GM19043 (cell line): ENCODE results near the gene PKHD1.

Experiments used
- ATAC-seq: cut with Tn5 transposase; IDR thresholded peaks from one replicate; pipeline ENCODE4 v1.9.1; 2021; ENCODE audit warnings: low read depth; ENCODE audit not compliant: unreplicated experiment

PKHD1 gene

GRCh38 chr6:51578994-51579393, 508.4 kb downstream of the PKHD1 start:
- ATAC-seq: no peak

GRCh38 chr6:51578362-51578761, 509.1 kb downstream of the PKHD1 start:
- no peak for ATAC-seq

GRCh38 chr6:51574040-51574439, 513.4 kb downstream of the PKHD1 start:
- ATAC-seq: no peak

GRCh38 chr6:51571168-51571567, 516.2 kb downstream of the PKHD1 start:
- ATAC-seq: no peak

- no peak for ATAC-seq
Measured at GRCh38 chr6:51570168-51570921, 517.1 kb downstream of the PKHD1 start.

- ATAC-seq: no peak
Measured at GRCh38 chr6:51569594-51569993, 517.8 kb downstream of the PKHD1 start.

- ATAC-seq: no peak
Measured at GRCh38 chr6:51568771-51569170, 518.6 kb downstream of the PKHD1 start.

- ATAC-seq: no peak
Measured at GRCh38 chr6:51565472-51565871, 521.9 kb downstream of the PKHD1 start.
